ENCODE results near the gene KRTAP5-4.

The KRTAP5-4 gene

GRCh38 chr11:1573903-1574237 lies 48.1 kb downstream of the KRTAP5-4 start:
- DNase-seq = peak in 1 of 56 donors; percentile 69

GRCh38 chr11:1573077-1573902 lies 48.6 kb downstream of the KRTAP5-4 start:
- peak in 13 of 56 donors; percentile 36 to 62 (median 45) for DNase-seq

GRCh38 chr11:1572197-1573076 lies 49.5 kb downstream of the KRTAP5-4 start, which contains the start of gene DUSP8:
TSS of gene DUSP8 (minus strand) at chr11:1572271. CDS start at chr11:1565826, 6,445 bp downstream.
- DNase-seq = peak in 52 of 56 donors; percentile 37 to 94 (median 82)

- DNase-seq = no peak
These were observed 50.2 kb downstream of the KRTAP5-4 start for GRCh38 chr11:1571760-1572196.

Data from amygdala (tissue), 56 donors.